Astrocyte (in vitro differentiated cells and primary cell): ENCODE measurements around the gene PTPRD.

ENCODE experiments used
- CTCF ChIP-seq: IDR thresholded peaks from 2 replicates; pipeline ENCODE4 v1.5.1; 2011; ENCODE audit warnings: low read depth, mild to moderate bottlenecking, inconsistent platforms, low read length, moderate library complexity; ENCODE audit not compliant: insufficient read depth
- EZH2 ChIP-seq: IDR thresholded peaks from 2 replicates; pipeline ENCODE4 v1.6.1; 2012; ENCODE audit warnings: mild to moderate bottlenecking, low read length, inconsistent platforms; ENCODE audit not compliant: insufficient read depth

- TF ChIP-seq CTCF (no peak), EZH2 (no peak)
These were observed 225.5 kb downstream of the PTPRD start for GRCh38 chr9:10387282-10387681.
